GM18858 (cell line): ENCODE data around the gene CCDC59.
"Not testable (repeated sequence)": the region's sequence is repeated elsewhere in the genome, so short reads cannot be mapped to it uniquely, and the experiment has no call there.

Experiments used
- ATAC-seq: cut with Tn5 transposase; IDR thresholded peaks from one replicate; pipeline ENCODE4 v1.9.1; 2021; ENCODE audit not compliant: unreplicated experiment

CCDC59 gene, protein sequence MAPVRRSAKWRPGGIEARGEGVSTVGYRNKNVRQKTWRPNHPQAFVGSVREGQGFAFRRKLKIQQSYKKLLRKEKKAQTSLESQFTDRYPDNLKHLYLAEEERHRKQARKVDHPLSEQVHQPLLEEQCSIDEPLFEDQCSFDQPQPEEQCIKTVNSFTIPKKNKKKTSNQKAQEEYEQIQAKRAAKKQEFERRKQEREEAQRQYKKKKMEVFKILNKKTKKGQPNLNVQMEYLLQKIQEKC

GRCh38 chr12:82358200-82359114, at the start of gene CCDC59, which contains the start of gene METTL25:
Gene CCDC59 (minus strand): TSS chr12:82358387. CDS start chr12:82358376, 11 bp downstream.
Gene METTL25 (plus strand): TSS chr12:82358529. CDS start chr12:82358566, 37 bp downstream.
- ATAC-seq = peak; percentile 91

DNA sequence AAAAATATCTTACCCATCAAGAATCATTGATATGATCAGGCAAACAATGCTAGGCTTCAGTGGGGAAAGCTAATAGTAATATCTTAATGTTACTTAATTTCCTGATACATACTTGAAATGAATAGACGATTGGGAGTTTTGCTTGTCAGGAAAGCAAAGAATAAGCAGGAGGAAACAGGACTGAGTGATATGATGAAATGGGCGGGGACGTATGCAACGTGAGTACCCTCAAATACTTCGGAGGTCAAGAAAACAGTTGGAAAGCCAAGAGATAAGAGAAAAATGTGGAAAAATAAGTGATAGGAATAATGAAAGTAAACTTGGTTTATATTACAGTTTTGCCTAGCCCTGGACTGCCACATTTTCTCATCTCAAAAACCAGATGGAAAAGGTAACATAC, 49.3 kb upstream of the CCDC59 start:
- no peak for ATAC-seq

DNA sequence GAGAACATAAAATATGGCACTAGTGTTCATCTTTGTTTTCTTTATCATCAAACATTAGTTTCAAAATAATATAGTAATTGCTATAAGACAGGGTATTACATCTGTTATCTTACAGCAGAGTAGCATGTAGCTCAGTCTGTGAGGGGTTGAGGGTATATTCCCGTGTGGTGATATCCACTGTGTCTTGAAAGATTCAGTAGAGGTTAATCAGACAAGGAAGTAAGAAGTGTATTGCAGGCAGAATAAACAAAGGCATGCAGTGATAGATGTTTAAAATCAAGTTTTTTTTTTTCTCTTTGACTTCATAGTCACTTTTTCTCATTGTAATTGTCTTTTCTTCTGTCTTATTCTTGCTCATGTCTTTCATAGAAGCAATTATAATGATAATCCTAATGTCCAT, 48.5 kb upstream of the CCDC59 start:
- ATAC-seq = no peak

DNA sequence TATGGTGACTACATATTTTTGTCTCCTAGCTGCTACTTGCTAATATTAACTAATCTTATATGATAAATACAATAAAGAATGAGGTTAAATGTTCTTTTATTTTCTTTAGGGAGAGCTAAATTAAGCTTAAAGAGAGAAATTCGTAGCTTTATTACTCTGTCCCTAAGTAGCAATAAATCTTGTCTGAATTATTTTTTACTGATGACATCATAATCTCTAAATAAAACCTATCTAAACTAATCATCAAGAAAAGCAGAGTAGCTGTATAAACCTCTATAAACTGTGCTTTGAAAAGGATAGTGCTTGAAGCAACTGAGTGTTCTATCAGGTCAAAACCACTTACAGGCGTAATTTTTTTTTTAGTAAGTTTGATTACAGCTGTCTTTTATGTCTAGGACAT, 42.6 kb upstream of the CCDC59 start:
- ATAC-seq = no peak

- ATAC-seq = no peak
Measured at GRCh38 chr12:82398879-82399278, 40.7 kb upstream of the CCDC59 start.

- no peak for ATAC-seq
Measured at GRCh38 chr12:82383930-82384552, 25.9 kb upstream of the CCDC59 start.

GRCh38 chr12:82378997-82379396, 20.8 kb upstream of the CCDC59 start:
- ATAC-seq = no peak

DNA sequence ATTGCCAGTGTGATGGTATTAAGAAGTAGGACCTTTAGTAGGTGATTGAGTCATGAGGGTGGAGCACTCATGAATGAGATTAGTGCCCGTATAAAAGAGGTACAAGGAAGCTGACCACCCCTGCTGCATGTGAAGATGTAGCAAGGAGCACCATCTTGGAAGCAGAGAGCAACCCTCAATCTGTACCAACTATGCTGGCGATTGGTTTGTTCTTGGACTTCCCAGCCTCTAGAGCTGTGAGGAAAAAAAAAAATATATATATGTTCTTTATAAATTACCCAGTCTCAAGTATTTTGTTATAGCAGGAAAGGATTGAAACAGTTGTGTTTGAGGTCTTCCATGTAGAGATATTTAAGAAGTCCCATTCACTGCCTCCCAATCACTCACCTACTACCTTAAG, 17.0 kb upstream of the CCDC59 start:
- no peak for ATAC-seq

DNA sequence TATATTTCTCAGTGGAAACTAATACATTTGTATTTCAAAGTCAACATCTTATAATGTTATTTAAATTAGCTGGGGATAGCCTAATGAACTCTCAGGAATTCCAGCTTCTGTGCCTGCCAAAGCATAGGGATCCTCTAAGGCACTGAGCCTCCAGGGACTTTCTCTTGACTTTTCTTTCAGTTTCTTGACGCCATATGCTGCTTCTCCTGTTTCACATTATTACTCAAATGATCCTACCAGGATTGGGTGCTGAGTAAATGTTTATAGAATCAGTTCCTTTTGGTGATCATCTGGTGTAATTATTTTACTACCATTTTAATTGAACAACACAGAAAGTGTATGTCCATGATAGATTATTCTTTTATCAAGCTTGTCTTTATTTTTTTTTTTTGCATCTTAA, 8.0 kb upstream of the CCDC59 start:
- no peak for ATAC-seq

GRCh38 chr12:82363990-82364389, 5.8 kb upstream of the CCDC59 start:
- ATAC-seq = no peak

DNA sequence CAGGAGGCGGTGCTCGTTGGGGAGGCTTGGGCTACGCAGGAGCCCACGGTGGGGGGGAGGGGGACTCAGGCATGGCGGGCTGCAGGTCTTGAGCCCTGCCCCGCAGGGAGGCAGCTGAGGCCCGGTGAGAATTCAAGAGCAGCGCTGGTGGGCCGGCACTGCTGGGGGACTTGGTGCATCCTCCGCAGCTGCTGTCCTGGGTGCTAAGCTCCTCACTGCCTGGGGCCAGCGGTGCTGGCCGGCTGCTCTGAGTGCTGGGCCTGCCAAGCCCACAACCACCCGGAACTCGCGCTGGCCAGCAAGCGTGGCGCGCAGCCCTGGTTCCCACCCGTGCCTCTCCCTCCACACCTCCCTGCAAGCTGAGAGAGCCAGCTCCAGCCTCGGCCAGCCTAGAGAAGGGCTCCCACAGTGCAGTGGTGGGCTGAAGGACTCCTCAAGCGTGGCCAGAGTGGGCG, 3.3 kb upstream of the CCDC59 start:
- no peak for ATAC-seq

DNA sequence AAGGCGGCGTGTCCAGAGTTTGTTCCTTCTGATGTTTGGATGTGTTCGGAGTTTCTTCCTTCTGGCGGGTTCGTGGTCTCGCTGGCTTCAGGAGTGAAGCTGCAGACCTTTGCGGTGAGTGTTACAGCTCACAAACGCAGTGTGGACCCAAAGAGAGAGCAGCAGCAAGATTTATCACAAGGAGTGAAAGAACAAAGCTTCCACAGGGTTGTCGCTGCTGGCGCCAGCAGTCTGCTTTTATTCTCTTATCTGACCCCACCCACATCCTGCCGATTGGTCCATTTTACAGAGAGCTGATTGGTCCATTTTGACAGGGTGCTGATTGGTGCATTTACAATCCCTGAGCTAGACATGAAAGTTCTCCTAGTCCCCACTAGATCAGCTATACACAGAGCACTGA, 2.6 kb upstream of the CCDC59 start:
- not testable (repeated sequence) for ATAC-seq

DNA sequence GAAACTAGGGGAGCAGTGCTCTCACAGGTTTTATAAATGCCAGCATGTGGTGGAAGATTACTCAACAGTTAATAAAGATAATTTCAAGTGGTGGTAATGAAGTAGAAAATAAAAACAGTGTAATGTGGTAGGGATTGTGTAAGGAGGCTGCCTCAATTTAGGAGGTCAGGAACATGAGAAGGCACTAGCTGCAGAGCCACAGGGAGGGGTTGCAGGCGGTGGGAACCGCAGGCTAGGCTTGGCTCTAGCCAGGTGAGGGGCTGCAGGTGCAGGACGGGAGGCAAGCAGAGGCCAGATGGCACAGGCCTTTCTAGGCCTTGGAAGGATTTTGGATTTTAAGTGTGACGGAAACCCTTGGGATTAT, 910 bp upstream of the CCDC59 start:
- ATAC-seq = peak; percentile 9

DNA sequence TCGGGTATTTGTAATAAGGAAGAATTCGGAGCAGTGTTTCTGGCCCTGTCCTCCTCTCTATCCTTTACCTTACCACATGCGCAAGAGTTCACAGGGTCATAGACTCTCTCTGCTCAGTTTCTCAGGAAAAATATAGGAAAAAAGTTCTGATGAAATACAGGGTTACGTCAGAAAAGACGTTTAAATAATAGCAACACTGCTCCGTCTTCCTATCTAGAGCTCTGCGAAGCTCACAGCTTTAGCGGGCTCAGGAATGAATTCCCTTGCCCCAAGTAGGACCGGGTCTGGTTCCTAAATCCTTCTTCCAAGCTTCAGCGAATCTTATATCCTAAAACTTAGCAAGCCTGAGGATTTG, 365 bp downstream of the CCDC59 start:
- no peak for ATAC-seq

- no peak for ATAC-seq
Measured at GRCh38 chr12:82357340-82357739, 847 bp downstream of the CCDC59 start.

DNA sequence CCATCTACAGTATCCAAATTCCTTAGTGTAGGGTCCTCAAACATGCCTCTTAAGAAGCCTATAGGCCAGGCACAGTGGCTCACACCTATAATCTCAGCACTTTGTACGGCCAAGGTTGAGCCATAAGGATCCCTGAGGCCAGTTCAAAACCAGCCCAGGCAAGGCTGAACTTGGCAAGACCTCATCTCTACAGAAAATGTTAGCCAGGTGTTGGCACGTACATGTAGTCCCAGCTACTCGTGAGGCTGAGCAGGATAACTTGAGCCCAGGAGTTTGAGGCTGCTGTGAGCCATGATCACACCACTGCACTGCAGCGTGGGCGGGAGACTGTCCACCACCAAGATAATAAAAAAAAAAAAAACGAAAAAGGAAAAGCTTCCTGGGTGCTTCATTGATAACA, 6.8 kb downstream of the CCDC59 start:
- no peak for ATAC-seq

DNA sequence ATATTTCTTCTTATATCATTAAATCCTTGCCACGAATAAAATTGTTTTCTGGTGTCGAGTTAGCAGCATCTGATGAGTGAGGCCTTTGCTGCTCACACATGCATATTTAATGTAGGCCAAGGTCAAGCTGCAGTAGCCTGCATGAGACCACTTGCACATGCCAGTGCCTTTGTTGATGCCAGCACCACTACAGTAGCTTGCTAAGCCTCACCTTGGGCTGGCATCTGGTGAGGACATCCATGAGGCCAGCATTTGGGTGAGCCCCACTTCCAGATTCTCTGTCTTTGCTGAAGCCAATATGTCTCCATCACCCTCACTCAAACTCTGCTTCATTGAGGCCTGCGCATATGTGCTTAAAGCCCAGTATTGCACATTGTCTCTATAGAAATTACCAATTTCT, 8.0 kb downstream of the CCDC59 start:
- ATAC-seq = no peak

GRCh38 chr12:82329508-82329907, 28.7 kb downstream of the CCDC59 start:
- ATAC-seq = no peak

- ATAC-seq = no peak
Measured at GRCh38 chr12:82327861-82328260, 30.3 kb downstream of the CCDC59 start.

DNA sequence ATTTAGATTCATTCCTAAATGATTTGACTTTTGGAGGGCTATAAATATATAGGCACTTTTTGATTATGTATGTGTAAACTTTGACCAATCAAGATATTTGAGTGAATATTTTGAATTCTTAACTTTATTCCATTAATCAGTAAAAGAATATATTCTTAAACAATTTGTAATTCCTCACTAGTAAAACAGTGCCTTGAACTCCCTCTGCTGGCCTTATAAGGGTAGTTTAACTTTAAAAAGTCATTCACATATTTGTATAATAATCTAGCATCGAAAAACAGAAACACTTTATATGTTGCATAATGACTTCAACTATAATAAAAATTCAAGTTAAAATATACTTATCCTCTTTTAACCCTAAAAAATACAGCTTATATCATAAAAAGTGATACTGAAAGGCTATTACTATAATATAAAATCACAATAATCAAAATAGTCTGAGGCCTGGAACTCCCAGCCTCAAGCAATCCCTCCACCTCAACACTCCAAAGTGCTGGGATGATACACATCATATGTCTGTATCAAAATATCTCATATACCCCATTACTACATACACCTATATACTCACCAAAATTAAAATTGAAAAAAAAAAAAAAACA, 31.2 kb downstream of the CCDC59 start:
- ATAC-seq = peak; percentile 51

- ATAC-seq = no peak
Measured at GRCh38 chr12:82325540-82326336, 32.4 kb downstream of the CCDC59 start.
